HG03280 (cell line): ENCODE data around the gene NOS1AP.

Experiments used
- ATAC-seq: cut with Tn5 transposase; IDR thresholded peaks from one replicate; pipeline ENCODE4 v1.9.1; 2021; ENCODE audit warnings: mild to moderate bottlenecking, moderate library complexity; ENCODE audit not compliant: unreplicated experiment

The NOS1AP gene

GRCh38 chr1:162375463-162375862, 306.0 kb downstream of the NOS1AP start:
- no peak for ATAC-seq

DNA sequence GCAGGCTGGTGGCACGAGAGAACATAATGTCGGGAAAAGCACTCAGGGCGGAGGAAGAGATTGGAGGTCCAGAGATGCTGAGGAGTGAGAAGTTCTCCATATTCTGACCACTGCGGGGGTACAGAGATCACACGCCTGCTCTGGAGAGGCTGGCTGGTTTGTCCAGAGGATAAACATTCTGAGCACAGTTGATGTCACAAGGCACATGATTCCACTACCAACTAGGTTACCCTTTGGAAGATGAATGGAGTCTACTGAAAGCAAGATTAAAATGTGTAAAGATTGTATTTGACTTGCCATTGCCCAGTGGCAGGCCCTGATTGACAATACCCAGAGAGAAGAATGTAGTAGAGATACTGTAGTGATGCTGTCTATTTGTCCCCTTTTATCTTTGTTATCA, 307.2 kb downstream of the NOS1AP start, which contains the start of gene SPATA46:
Gene SPATA46 (minus strand): TSS at position 164 of the 400 bp plus-strand sequence. CDS start 64 bp downstream, at position 100.
- ATAC-seq, result no peak

- no peak for ATAC-seq
Observed at GRCh38 chr1:162380061-162380846, 310.8 kb downstream of the NOS1AP start.

- no peak for ATAC-seq
Observed at GRCh38 chr1:162381383-162381782, 311.9 kb downstream of the NOS1AP start, which contains the start of gene C1orf226. TSS of gene C1orf226 (plus strand) at chr1:162381728. CDS start at chr1:162381902, 174 bp downstream.

DNA sequence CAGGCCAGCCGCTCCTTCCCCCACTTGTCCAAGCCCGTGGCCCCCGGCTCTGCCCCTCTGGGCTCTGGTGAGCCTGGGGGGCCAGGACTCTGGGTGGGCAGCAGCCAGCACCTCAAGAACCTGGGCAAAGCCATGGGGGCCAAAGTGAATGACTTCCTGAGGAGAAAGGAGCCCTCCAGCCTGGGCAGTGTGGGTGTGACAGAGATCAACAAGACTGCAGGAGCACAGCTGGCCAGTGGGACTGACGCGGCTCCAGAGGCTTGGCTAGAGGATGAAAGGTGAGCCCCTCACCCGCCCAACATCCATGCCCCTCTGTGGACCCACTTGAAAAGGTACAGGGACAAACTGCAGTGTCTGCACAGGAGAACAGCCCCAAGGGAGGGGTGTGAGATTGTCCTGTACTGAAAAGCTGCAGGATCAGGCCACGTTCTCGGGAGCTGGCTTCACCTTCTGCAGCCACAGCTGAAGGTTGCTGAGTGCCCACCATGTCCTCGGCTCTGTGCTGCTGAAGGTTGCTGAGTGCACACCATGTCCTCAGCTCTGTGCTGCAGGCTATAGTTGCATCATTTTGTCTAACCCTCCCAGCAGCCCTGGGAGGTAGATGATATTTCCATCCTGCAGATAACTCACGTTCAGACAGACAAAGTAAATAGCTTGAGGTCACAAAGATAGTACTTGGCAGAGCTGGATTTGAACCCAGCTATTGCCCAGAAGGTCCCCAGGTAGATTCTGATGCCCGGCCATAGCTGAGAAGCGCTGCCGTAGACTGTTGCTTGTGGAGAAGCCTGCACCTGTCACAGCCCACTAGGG, 312.7 kb downstream of the NOS1AP start:
- no peak for ATAC-seq

DNA sequence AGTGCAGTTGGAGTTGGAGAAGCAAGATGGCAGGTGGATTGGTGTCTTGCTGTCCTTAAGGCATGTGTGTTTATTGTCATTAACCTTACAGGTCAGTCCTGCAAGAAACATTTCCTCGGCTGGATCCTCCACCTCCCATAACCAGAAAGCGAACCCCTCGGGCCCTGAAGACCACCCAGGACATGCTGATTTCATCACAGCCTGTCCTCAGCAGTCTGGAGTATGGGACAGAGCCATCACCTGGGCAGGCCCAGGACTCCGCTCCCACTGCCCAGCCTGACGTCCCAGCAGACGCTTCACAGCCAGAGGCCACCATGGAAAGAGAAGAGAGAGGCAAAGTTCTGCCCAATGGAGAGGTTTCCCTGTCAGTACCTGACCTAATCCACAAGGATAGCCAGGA, 313.6 kb downstream of the NOS1AP start:
- ATAC-seq, result no peak

GRCh38 chr1:162383516-162383915, 314.0 kb downstream of the NOS1AP start:
- ATAC-seq, result no peak

DNA sequence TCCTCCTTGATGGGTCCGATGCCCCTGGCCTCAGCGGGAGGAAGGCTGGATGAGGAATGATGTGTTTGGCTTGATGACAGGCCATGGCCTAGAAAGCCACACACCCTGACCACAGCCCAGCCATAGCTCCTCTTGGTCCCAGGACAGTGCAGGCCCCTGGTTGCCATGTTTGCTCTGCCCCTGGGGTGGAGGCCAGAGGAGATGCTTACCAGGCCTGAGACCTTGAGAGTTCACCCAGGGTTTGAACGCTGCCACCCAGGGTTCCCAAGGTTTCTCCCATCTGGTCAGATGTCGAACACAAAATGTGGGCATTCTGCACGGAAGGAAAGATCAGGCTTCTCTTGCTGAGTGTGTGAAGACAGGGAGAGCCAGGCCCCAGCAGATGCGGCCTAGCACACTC, 314.6 kb downstream of the NOS1AP start:
- no peak for ATAC-seq

- no peak for ATAC-seq
Observed at GRCh38 chr1:162384601-162385279, 315.2 kb downstream of the NOS1AP start.

DNA sequence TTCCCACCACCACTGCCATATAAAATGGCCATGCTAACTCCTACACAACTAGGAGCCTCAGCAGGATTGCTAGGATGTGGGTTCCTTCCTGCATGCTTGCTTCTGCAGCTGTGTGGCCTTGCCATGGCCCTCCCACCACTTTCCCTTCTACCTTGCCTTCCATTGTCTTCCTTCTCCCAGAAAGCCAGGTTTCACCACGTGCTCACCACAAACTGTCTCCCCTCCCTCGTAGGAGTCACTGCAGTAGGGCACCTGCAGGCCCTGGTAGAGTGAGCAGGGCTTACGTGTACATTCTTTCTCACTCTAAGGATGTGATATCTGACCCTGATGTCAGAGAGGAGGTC, 315.8 kb downstream of the NOS1AP start:
- ATAC-seq, result no peak

DNA sequence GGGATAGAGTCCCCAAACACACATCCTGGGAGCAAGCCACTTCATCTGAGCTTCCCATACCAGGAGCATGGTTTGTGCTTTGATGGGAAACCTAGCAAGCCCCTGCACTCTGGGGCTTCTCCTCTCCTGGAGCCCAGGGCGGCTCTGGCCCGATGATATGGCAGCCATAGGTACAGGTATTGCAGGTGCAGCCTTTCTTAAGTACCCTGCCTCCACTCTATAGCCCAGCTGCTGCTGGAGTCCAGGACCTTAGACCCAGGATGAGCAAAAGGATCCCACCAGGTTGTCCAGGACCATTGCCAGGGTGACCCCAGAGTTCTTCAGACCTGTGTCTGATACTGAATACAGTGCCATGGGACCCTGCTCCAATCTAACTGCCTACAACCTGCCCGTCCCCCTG, 316.2 kb downstream of the NOS1AP start:
- no peak for ATAC-seq

GRCh38 chr1:162386292-162387225, 317.1 kb downstream of the NOS1AP start:
- no peak for ATAC-seq

DNA sequence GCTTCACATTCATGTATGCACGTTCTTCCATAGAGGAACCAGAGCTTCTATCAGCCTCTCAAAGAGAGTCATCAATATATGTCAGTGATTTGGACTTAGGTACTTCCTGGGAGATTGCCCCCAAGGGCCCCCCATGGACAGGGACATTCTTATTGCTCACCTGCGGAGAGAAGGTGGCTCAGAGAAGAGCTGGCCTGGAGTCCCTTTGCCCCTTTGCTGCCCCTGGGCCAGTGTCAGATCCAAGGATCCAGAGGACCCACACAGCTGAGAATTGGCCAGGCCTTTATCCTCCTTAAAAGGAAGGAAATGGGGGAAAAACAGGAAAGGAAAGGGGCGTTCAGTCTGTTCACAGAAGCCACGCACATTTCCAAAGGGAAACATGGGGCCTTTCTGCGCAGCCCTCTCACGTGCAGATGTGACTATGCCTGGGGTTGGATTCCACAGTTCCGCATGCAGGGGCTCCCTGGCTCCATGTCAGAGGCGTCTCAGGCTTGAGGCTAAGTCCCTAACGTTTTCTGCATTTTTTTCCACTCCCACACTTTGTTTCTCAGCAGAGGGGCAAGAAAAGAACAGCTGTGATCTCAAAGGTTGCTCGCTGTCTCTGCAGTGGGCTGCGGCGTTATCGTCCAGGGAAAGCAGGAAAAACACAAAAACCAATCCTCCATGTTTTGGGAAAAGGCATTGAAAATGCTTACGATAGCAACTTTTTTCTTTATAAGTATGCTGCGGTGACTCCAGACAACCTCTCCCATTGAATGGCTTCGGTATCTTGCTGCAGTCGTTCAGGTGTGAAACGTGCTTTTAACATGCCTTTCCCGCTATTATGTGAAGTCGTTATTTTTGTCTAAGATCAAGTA, 318.0 kb downstream of the NOS1AP start:
- no peak for ATAC-seq

DNA sequence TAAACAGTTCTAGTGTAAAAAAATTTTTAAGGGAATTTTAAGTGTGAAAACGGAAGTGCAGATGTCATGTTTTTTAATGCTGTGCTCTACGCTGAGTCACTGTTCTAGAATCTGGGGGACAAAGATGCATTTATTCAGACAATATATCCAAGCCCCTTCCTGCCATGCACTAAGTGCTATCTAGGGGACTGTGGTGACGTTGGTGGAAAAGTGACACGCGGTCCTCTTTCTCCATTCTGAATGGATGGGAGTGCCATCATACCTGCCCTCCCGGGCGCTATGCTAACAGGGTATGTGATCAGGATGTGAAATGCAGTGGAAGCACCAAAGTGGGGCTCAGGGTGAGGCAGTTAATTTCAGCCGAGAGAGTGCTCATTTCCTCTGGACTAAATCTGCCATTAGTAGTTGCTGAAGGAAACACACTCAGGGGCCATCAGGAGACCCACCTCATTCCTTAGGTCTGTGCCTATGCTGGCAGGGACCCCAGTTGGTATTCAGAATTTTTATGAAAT, 318.6 kb downstream of the NOS1AP start:
- no peak for ATAC-seq

- no peak for ATAC-seq
Observed at GRCh38 chr1:162388615-162389014, 319.1 kb downstream of the NOS1AP start.

- no peak for ATAC-seq
Observed at GRCh38 chr1:162389021-162389818, 319.7 kb downstream of the NOS1AP start.

DNA sequence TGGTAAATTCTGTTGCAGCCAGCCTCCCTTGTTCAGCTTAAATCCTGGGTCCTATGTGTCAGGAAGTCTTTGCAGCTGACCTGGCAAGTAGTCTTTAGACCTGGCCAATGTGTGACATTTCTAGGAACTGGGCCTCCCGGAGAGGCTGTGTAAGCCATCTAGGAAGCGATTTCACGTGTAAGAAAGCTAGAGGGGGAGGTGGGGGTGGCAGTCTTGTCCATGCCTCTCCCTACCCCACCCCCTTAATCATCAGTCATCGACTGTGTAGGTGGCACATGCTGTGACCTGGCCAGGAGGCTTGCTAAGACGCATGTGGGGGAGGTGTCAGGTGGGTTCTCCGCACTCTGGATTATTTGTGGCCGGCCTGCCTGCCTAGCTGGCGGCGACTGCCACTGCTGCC, 320.5 kb downstream of the NOS1AP start:
- ATAC-seq, result no peak

DNA sequence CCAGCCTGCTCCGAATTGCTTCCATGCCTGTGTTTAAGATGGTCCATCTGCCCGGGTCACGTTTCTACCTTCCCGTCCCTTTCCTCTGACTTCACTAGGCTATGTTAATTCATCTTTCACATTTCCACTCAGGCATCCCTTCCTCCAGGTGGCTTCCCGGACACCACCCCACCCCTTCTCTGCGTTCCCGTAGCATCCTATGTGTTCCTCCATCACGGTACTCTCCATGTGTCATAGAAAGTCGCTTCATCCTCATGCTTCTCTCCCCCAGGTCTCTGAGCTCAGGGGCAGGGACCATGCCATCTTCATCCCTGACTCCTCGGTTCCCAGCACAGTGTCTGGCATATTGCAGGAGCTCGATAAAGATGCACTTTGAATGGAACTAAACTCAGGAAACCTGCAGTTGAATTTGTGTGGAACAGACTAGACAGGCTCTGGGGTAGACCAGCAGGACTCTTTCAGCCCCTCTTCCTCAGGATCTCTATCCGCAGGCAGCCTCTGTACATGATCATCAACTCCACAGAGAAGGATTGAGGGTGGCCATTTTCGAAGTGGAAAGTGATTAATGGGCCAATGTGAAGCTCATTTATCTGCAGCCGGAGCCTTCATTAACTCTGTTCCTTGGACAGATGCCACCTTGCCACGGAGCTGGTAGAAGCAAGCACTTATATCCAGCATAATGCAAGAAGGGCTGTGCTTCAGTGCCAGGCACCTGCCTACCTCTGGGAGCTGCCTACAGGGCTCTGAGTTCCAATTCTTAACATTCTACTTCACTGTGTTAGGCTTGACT, 321.1 kb downstream of the NOS1AP start:
- ATAC-seq, result no peak
